Upper lobe of right lung (tissue), 1 donor: ENCODE data around the gene NINL. TPM values are rescaled to one million over a fixed set of nuclear protein-coding genes. Genes with fewer than 3 reads are reported as not detected.
A peak's percentile ranks its signal among the peaks of the same experiment; 100 is the strongest.

ENCODE experiments used
- ATAC-seq: fragments of 200-7000 bp; cut with Tn5 transposase; one replicate; pipeline ENCODE4 v1.9.1; 2020; ENCODE audit warnings: mild to moderate bottlenecking, moderate library complexity
- DNase-seq: peaks from one replicate; pipeline ENCODE4 v3.0.0-alpha.2; 2020
- H3K27ac ChIP-seq: fragments of 200-600 bp; one replicate; pipeline ENCODE4 v1.8.0; 2022
- H3K27me3 ChIP-seq: fragments of 200-600 bp; one replicate; pipeline ENCODE4 v1.8.0; 2022; ENCODE audit warnings: mild to moderate bottlenecking
- H3K36me3 ChIP-seq: fragments of 200-600 bp; one replicate; pipeline ENCODE4 v1.8.0; 2022
- H3K4me1 ChIP-seq: fragments of 200-600 bp; one replicate; pipeline ENCODE4 v1.8.0; 2022
- H3K4me3 ChIP-seq: fragments of 200-600 bp; one replicate; pipeline ENCODE4 v1.8.0; 2022; ENCODE audit warnings: mild to moderate bottlenecking
- H3K9me3 ChIP-seq: fragments of 200-600 bp; one replicate; pipeline ENCODE4 v1.8.0; 2022
- intact Hi-C: fragments of 100-400 bp; cut with DNase I; formaldehyde crosslinking; loops from one replicate; pipeline ENCODE4 v1.11.0; 2022
- total RNA-seq: library from RNA; stranded (reverse); fragmentation: NEBNext Ultra II Directional; extraction: Animal tissue kit (Norgen Biotek cat#: 25700); gene quantifications from one replicate; pipeline ENCODE4 v1.2.1, GENCODE V29; 2021
- TF ChIP-seq, protein P1 (sequence below): fragments of 200-600 bp; IDR thresholded peaks from one replicate; pipeline ENCODE4 v1.8.0; 2022; ENCODE audit warnings: antibody characterized with exemption
- donor health status: DM: no; HTN: yes; CAD: no; lungs with severe emphysema.

Gene NINL
- total RNA-seq, 1 donor from 2014 or later, result 13.2 TPM

DNA sequence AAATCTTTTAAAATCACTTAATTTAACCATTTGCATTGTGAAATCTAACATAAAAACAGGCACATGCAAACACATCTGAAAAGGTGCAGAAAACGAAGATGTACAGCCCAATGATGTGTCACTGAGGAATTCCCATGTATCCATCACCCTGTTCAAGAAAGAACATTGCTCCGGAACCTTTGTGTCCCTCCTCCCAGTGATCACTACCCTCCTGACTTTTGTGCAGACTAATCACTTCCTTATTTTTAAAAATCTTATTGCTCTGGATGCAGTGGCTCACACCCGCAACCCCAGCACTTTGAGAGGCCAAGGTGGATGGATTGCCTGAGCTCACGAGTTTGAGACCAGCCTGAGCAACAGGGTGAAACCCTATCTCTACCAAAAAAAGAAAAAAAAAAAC is 163.3 kb downstream of the NINL start:
- H3K4me1 ChIP-seq, result no peaks in the 10 kb centered on the region
- H3K27me3 ChIP-seq, result no peaks in the 10 kb centered on the region
- TF ChIP-seq, protein P1, sequence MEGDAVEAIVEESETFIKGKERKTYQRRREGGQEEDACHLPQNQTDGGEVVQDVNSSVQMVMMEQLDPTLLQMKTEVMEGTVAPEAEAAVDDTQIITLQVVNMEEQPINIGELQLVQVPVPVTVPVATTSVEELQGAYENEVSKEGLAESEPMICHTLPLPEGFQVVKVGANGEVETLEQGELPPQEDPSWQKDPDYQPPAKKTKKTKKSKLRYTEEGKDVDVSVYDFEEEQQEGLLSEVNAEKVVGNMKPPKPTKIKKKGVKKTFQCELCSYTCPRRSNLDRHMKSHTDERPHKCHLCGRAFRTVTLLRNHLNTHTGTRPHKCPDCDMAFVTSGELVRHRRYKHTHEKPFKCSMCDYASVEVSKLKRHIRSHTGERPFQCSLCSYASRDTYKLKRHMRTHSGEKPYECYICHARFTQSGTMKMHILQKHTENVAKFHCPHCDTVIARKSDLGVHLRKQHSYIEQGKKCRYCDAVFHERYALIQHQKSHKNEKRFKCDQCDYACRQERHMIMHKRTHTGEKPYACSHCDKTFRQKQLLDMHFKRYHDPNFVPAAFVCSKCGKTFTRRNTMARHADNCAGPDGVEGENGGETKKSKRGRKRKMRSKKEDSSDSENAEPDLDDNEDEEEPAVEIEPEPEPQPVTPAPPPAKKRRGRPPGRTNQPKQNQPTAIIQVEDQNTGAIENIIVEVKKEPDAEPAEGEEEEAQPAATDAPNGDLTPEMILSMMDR, result no peak
- H3K36me3 ChIP-seq, result no peaks in the 10 kb centered on the region
- H3K27ac ChIP-seq, result no peak overlapping the region
- DNase-seq, result no peak
- no peak for ATAC-seq
- intact Hi-C loops, result no loop called here
- no peaks in the 10 kb centered on the region for H3K9me3 ChIP-seq
- H3K4me3 ChIP-seq, result no peak overlapping the region

DNA sequence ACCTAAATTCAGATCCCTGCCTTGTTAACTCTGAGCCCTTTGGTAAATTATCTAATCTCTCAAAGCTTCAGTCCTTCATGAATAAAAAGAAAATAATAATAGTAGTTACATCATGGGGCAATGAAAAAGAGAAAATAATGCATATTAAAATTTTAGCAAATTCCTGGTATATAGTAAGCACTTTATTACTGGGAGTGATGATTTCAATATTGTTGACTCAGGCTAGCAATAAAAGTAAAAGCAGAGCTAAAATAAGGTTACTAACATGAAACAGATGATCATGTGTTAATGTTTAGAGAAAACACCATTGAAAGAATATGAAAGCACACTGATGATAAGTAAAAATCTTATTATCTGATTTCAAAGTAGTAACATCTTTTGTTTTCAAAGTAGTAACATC is 164.2 kb downstream of the NINL start:
- no peak for ATAC-seq
- Histone ChIP-seq H3K27me3 (no peaks in the 10 kb centered on the region), H3K4me3 (no peak overlapping the region), H3K36me3 (no peaks in the 10 kb centered on the region), H3K4me1 (no peaks in the 10 kb centered on the region), H3K27ac (no peak overlapping the region), H3K9me3 (no peaks in the 10 kb centered on the region)
- TF ChIP-seq, protein P1, result no peak
- DNase-seq, result no peak
- intact Hi-C loops, result no loop called here

DNA sequence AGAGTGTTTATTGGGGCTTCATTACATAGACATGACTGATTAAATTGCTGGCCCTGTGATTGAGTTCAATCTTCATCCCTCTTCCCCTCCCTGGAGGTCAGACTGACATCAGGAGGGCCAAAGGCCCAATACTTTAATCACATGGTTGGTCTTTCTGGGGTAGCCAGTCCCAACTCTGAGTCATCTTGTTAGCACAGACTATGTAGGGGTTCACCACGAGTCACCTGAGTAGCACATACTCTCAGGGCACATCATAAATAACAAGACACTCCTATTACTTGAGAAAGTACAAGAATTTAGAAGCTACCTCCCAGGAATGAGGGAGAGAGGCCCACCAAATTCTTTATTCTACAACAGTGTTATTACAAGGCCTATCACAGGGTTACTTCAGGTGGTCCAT is 166.6 kb downstream of the NINL start:
- no peaks in the 10 kb centered on the region for H3K36me3 ChIP-seq
- DNase-seq, result no peak
- no peaks in the 10 kb centered on the region for H3K4me1 ChIP-seq
- intact Hi-C loops, result no loop called here
- no peak for ATAC-seq
- TF ChIP-seq, protein P1, result no peak
- no peaks in the 10 kb centered on the region for H3K27me3 ChIP-seq
- H3K27ac ChIP-seq, result no peak overlapping the region
- no peaks in the 10 kb centered on the region for H3K9me3 ChIP-seq
- no peak overlapping the region for H3K4me3 ChIP-seq

DNA sequence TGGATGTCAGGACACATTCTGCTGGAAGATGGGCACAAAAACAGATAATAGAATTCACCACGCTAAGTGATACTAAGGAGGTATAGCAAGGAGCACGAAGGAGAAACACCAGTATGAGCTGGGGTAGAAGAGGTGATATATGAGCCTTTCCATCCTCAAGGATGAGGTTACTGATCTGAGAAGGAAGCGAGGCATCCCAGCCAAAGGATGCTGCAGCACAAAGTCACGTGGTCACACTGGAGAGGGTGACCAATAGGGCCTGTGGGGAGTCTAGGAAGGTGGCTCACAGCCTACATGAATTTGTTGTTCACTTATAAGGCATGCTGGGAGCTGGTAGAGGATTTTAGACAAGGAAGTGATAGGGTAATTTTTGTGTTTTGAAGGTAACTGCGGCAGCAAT is 176.4 kb downstream of the NINL start:
- no peak overlapping the region for H3K4me3 ChIP-seq
- no peak overlapping the region for H3K27ac ChIP-seq
- H3K27me3 ChIP-seq, result no peaks in the 10 kb centered on the region
- peaks cover 8% of the 10 kb centered on the region for H3K4me1 ChIP-seq
- H3K9me3 ChIP-seq, result no peaks in the 10 kb centered on the region
- no peaks in the 10 kb centered on the region for H3K36me3 ChIP-seq
- no peak for DNase-seq
- no peak for ATAC-seq
- TF ChIP-seq, protein P1, result no peak
- intact Hi-C loops, result loop anchor here (10.0 kb wide), 1 partner anchor 344 kb away; no protein-coding TSS in a partner anchor

DNA sequence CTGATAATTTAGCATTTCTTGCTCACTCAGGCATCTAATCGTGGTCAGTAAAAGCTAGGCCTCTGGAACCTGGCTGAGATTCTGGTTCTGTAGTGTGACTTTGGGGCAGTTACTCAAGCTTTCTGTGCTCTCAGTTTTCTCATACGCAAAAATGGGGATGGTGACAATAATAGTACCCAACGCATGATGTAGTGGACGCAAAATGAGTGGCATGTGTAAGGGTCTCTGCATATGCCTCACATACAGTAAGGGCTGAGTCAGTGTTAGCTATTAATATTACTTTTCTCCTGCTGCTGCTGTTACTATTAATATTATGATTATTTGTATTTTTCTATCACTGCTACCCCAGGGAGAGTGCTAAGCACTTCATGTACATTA is 177.2 kb downstream of the NINL start:
- H3K4me1 ChIP-seq, result peaks cover 8% of the 10 kb centered on the region
- no peaks in the 10 kb centered on the region for H3K9me3 ChIP-seq
- DNase-seq, result no peak
- intact Hi-C loops, result loop anchor here (10.0 kb wide), 1 partner anchor 343 kb away; no protein-coding TSS in a partner anchor
- no peak overlapping the region for H3K27ac ChIP-seq
- H3K36me3 ChIP-seq, result no peaks in the 10 kb centered on the region
- no peaks in the 10 kb centered on the region for H3K27me3 ChIP-seq
- no peak for ATAC-seq
- peak overlapping the region; percentile 78 for H3K4me3 ChIP-seq
- TF ChIP-seq, protein P1, result no peak
